DOHH2 (cell line): Measurements from ENCODE around the gene SPR.

ENCODE experiments used
- CTCF ChIP-seq: fragments of 200-600 bp; sonication (generic); IDR thresholded peaks from one replicate; pipeline ENCODE4 v1.5.1; 2014; ENCODE audit warnings: antibody characterized with exemption, mild to moderate bottlenecking, low read depth, low read length; ENCODE audit not compliant: poor library complexity, severe bottlenecking
- EZH2phosphoT487 ChIP-seq: fragments of 200-600 bp; sonication (generic); IDR thresholded peaks from 2 replicates; pipeline ENCODE4 v1.6.1; 2017; ENCODE audit warnings: borderline replicate concordance, mild to moderate bottlenecking, antibody characterized with exemption, low read length, moderate library complexity, mixed read lengths

- no peak for TF ChIP-seq CTCF
- TF ChIP-seq EZH2phosphoT487, result no peak; the same call in 1 of the 2 replicates
These were observed 28.9 kb downstream of the SPR start for GRCh38 chr2:72915907-72916742.
